Measurements from ENCODE around the gene ALOX12B.
"Not testable (repeated sequence)": the region's sequence is repeated elsewhere in the genome, so short reads cannot be mapped to it uniquely, and the experiment has no call there.

The ALOX12B gene

DNA sequence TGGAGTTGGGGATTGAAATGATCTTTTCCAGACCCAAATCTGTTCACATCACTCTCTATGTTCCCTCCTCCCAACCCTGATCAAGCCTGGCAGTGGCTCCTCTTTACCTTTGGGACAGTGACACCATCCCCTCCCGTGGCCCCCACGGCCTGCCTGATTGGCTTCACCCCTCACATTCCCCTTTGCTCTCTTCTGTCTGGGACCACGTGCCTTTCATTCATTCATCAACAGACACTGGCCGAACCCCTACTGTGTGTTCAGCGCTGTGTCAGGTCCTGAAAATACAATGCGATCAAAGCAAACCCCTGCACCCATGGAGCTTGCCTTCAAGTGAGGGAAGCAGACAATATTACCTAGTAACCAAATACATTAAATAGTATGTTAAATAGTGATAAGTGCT lies 2.2 kb upstream of the ALOX12B start:
- DNase-seq (ENCODE audit: low read depth in 4 of 4, low spot score in 1 of 4) = no peak

DNA sequence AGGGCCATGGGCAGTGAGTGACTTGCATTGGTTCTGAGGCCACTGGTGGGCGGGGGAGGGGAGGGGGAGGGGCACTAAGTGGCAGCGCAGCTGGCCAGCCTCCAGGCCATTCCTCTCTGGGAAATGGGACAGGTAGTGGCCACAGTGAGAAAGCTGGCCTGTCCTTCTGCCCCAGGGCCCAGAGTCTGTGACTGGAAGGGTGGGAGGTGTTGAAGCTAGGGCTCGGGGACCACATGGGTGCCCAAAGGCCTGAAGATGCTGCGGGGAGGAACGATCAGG lies 375 bp upstream of the ALOX12B start:
- no peak for DNase-seq (ENCODE audit: low read depth in 4 of 4, low spot score in 1 of 4)

DNA sequence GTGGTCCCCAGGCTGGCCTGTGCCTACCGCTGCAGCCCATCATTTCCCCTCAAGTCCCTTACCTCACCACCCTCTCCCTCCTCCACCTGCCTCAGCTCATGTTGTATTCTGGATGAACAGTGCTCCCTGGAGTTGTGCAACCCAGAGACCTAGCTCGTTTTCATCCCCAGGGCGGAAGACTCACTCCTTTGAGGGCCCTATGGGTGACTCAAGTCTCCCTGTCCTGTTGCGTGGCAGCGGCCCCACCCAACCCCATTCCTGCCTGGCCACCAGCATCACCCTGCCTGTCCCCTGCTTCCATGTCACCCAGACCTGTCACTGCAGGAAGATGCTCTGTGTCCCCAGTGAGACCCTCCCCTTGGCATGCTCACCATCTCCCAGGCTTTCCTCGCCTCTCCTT lies 3.3 kb downstream of the ALOX12B start:
- no peak for DNase-seq (ENCODE audit: low read depth in 4 of 4, low spot score in 1 of 4)

DNA sequence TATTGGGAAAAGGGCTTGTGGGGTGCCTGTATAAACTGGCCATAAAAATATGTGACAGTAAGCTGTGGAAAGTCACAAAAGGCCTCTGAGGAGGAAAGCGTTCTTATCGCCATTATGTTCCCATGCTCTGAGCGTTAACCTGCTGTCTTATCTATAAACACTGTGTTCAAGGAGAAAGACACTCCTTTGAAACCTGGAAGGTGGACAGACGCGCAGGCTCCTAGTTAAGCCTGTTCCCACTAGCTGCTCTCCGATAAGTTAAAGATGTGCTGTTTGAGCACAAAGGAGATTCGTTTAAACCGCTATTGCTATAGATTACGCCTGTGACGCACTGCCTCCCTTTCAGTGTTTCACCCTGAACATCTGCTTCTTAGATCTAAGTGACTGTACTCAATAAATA lies 5.2 kb downstream of the ALOX12B start:
- DNase-seq (ENCODE audit: low read depth in 4 of 4, low spot score in 1 of 4) = no peak

DNA sequence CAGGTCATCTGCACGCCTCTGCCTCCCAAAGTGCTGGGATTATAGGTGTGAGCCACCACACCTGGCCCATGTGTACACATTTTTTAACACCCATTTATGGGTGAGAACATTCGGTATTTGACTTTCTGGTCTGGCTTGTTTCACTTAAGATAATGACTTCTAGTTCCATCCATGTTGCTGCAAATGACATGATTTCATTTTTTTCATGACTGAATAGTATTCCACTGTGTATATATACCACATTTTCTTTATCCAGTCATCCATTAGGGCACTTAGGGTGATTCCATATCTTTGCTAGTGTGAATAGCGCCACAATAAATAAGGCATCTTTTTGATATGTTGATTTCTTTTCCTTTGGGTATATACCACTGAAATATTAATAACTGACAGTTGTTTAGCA lies 5.6 kb downstream of the ALOX12B start:
- no peak for DNase-seq (ENCODE audit: low read depth in 4 of 4, low spot score in 1 of 4)

DNA sequence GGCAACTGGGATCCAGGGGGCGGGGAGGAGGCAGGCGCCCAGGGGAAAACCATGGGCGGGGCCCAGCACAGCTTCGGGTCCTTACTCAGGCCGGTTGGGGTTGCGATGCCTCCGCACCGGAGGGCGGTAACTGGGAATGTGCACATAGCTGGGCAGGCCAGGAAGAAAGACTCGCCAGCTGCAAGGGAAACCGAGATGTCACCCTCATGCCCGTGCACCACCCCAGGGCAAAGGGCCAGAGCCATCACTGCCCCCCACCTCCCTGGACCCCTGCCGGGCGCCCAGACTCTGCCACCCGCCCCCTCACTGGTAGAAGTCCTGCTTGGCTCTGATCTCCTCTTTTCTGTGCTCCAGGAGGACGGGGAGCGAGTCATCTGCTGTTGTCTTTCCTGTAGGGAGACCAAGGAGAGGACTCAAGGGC lies 6.7 kb downstream of the ALOX12B start:
- DNase-seq (ENCODE audit: low read depth in 4 of 4, low spot score in 1 of 4) = no peak

DNA sequence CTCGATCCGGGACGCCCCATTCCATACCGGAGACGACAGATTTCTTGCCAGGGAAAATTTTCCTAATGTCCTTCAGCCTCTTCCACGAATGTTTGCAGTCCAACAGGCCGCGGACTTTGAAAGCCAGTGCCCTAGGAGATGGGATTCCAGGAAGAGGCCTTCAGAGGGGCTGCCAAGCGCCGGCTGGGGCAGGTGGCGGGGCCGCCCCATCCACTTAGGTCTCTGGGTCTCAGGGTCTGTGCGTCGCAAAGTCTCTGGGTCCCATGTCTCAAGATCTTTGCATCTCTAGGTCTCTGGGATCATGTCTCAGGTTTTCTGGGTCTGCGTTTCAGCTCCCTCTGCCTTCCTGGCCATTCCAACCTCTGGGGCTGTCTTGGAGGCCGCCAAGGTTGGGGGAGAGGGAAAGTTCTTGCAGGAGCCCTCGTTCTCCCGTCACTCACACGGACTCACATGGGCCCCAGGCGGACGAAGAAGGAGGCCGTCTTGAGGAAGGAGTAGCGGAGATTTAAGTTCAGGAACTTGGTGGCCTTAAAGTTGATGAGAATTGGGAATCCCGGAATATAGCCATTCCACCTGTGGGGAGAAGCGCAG lies 7.2 kb downstream of the ALOX12B start:
- DNase-seq (ENCODE audit: low read depth in 4 of 4, low spot score in 1 of 4) = no peak

DNA sequence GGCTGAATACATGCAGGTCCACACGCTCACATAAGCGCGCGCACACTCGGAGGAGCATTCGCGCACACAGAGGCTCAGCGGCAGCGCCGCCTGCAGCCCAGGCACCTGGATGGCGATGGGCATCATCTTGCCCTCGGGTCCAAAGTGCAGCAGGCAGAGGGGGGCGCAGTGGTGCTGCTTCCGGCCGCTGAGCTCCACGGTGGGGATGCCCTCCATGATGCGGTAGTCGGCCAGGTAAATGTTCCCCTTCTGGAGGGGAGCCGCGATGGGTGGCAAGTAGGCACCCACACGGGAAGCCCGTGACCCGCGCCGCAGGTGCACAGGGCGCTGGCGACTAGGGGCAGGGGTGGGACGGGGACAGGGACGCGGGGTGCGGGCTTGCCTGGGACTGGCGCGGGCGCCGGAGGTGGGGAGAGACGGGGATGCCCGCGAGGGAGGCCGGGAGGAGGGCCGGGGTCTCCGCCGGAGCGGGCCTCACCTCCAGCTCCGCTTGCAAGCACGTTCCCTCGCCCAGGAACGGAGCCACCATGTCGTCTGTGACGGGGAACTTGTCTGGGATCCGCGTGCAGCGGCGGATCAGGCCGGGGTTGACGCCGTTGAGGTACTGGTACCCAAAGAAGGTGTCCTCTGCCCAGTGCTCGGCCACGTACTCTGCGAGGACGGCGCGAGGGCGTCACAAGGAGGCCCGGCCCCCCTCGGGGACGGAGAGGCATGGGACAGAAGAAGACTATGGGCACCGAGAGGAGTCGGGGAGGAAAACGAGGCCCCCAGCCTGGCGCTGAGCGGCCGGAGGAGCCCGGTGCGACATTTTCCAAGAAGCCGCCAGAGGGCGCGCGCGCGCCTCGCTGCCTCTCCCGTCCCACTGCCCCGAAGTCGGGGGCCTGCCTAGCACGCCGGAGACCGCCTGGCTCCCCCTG lies 8.0 kb downstream of the ALOX12B start:
- peak; percentile 54 to 77 (median 70) for DNase-seq (ENCODE audit: low read depth in 4 of 4, low spot score in 1 of 4)

DNA sequence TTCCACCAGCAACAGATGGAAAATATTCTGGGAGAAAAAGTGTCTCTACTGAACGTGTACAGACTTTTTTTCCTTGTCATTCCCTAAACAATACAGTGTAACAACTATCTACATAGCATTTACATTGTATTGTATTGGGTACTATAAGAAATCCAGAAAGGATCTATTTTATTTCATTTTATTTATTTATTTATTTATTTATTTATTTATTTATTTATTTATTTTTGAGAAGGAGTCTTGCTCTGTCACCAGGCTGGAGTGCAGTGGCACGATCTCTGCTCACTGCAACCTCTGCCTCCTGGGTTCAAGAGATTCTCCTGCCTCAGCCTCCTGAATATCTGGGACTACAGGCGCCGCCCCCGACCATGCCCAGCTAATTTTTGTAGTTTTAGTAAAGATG lies 9.6 kb downstream of the ALOX12B start:
- DNase-seq (ENCODE audit: low read depth in 4 of 4, low spot score in 1 of 4) = not testable (repeated sequence)

DNA sequence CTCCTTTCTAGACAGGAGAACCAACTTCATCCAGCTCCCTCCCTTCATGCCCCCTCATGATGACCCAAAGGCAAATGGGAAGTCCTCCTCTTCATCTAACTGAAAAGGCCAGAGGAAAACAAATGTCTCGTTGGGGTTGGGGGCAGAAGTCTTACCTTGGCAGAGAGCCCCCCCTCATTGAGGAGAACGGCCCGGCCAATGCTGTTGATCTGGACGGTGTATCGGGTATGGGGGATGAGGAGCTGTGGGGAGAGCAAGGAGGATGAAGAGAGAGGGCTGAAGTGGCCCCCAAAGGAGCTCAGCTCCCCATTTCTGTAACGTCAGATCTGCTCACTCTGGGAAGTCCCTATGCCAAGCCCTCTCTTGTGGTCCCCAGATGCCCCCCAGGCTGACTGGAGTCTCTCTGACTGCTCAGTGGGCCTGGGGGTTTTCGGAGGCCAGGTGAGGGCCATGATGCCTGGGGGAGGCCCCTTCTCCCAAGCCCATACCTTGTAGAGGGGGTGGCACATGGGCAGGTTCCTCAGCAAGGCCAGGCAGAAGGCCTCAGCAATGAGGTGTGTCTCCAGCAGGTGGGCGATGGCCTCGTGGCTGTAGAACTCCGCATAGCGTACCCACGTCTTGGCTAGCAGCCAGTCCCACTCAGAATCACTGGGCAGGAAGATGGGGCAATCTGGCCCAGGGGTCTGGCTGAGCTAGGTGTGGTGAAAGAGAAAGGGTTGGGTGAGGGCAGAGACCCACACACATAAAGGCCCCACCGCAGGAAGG lies 10.8 kb downstream of the ALOX12B start:
- DNase-seq (ENCODE audit: low read depth in 4 of 4, low spot score in 1 of 4) = no peak

DNA sequence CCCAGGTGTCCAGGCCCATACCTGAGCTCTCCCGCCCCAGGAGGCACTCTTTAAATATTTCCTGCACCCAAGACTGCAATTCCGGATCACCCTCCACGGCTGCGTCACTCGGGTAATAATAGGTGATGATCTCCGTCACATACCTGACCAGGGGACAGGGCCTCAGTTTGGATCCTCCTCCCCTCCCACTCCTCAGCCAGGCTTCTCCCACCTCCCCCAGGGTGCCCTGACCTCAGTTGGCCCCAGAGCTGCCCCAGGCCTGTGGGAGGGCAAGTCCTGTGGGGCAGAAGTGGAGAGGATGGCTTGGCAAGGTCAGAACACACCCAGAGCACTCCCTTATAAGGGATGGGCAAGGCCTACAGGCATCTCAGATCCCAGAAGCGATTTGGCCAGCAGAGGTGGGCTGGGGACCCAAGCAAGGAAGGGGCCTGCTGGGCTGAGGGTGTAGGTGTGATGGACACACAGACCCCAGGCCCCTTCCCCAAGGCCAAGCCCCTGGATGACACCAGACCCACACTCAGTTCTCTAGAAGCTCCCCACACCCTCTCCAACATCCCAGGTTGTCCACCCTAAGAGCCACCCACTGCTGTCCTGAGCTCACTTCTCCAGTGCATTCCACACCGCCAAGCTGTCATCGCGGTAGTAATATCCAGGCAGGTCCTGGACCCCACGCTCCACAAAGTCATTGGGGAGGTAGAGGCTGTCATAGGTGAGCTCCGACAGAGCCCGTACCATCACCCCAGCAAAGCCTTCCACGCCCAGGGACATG lies 11.8 kb downstream of the ALOX12B start:
- DNase-seq (ENCODE audit: low read depth in 4 of 4, low spot score in 1 of 4) = no peak

DNA sequence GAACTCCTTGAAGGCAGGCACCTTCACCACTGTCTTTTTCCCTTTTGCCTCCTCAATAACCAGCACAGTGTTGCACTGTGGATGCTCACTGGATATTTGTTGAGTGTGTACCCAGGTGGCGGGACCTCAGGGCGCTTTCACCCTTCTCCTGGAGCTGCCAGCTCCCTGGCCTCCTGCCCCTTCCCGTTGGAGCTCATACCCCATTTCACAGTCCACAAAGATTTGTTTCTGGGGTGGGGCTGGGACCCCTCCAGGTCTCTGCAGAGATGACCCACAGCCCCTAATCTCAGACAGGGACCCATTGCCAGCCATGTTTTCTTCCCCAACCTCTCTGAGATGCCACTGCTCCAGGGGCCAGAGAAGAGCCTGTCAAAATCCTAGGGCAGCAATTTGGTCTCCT lies 12.4 kb downstream of the ALOX12B start:
- no peak for DNase-seq (ENCODE audit: low read depth in 4 of 4, low spot score in 1 of 4)

DNA sequence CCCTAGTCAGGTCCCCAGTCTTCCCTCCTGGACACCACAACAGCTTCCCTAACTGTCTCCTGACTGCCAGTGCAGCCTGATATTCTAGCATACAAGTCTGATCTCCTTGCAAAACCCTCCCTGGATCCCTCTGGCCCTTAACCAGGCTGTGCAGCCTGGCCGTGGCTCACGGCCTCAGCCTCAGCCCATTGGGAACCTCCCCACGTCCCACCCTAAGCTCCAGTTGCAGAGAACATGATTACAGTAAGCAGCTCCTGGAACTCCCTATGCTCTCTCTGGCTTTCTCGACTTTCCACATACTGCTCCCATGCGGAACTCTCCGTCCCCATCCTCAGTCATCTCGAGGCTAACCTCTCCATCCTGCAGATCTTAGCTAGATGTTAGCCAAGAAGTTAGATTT lies 13.0 kb downstream of the ALOX12B start:
- no peak for DNase-seq (ENCODE audit: low read depth in 4 of 4, low spot score in 1 of 4)

DNA sequence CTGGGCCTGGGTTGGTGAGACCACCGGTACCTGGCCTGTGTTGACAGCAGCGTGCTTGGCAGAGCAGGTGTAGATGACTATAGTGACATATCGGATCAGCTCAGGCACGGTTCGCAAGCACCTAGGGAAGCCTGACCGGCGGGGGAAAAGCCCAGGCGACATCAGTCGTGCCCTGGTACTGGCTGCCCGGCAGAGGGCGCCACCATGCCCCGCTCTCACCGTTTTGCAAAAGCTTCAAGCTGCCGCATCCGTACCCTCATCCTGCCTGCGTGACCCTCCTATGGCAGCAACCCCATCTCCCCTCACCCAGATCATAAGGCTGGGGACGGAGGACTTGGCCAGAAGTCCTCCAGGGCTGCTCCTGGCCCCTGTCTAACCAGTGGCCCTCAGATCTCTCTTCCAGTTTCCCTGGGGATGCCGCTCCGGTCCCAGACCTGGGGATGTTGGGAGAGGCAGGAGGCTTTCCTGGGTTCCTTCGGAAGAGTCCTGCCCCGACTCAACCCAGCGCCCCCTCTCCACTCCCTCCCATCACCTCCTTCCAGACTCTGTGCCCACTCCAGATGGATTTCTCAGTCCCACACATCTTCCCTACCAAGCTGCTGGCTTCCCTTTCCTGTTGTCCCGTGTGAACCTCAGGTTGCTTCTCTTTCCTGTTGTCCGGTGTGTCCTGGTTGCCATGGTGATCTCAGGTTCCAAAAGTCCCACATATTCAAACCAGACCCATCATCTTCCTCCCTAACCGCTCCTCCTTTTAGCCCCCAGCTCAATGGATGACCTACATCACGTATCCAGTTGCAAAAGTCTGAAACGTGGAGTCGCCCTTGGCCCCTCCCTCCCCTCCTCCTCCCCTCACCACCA lies 13.7 kb downstream of the ALOX12B start:
- peak; percentile 76 to 84 (median 78) for DNase-seq (ENCODE audit: low read depth in 4 of 4, low spot score in 1 of 4)

DNA sequence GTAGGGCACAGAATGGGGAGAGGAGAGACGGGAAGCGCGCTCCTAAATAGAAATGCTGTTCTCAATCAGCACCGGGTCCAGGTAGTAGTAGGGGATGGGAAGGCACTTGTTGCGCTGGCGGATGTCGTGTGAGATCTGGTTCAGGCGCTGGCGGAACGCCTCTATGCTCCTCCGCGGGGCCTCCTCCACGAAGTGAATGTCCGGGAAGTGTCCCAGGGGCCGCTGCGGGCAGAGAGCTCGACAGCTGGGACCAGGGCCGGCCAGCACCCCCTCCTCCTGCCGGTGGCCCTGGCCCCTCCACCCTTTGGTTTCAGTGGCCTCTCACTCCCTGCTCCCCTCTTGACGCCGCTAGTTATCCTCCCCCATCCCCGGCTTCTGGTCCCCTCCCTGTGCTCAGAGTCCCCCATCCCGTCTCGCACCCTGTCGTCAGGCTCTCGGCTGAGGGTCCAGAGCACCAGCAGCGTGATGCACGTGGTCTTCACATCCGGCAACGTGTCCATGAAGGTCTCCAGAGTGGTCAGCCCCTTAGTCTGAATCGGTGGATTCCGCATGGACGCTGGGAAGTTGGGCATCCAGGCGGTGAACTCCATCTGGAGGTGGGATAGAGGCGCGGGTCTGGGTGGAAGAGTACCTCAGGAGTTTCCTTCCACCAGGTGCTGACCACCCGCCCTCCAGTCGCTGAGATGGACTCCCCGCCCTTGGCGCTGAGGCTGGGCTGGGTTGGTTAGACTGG lies 14.6 kb downstream of the ALOX12B start:
- DNase-seq (ENCODE audit: low read depth in 4 of 4, low spot score in 1 of 4) = no peak

DNA sequence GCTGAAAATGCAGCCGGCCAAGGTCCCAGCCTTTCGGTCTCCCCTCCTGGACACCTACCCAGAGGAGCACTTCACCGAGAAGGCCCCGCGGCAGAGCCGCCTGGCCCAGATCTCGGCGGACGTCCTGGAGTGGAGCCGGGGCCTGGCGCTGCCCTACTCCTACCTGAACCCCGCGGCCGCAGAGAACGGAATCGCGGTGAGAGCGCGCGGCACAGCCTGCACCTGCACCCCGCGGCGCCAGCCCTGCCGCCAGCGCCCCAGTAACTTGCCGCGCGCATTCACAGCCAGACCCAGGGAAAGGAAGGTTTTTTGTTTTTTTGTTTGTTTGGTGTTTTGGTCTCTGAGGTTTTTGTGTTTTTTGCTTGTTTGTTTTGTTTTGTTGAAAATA lies 15.2 kb downstream of the ALOX12B start:
- no peak for DNase-seq (ENCODE audit: low read depth in 4 of 4, low spot score in 1 of 4)

DNA sequence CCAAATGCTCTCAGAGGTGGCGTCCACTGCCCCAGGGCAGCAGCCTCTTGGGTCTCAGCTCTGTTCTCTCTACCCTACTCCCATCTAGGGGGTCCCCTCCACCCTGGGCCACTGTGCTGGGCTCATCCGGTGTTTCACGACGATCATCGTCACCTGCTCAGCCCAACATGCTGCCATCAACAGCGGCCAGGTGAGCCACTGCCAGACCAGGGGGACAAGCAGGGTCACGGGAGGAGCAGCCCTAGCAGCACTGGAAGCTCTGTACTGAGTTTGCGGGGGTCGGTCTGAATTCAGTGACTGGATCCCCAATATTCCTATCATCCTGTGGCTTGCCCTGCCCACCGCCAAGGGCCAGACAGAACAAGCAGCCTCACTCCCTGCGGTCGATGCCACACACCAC lies 16.0 kb downstream of the ALOX12B start:
- no peak for DNase-seq (ENCODE audit: low read depth in 4 of 4, low spot score in 1 of 4)

DNA sequence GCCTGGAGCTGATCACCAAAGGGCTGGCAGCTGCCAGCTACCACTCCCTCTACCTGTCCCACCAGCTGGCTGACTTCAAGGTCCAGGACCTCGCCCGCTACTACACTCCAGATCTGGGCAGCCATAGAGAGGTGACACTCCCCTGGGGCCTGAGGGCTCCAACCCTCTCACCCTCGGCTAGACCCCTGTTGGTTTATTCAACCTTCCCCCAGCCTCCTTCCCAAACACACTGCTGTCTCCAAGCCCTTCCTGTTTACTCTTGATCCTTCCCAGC lies 18.0 kb downstream of the ALOX12B start:
- DNase-seq (ENCODE audit: low read depth in 4 of 4, low spot score in 1 of 4) = no peak

DNA sequence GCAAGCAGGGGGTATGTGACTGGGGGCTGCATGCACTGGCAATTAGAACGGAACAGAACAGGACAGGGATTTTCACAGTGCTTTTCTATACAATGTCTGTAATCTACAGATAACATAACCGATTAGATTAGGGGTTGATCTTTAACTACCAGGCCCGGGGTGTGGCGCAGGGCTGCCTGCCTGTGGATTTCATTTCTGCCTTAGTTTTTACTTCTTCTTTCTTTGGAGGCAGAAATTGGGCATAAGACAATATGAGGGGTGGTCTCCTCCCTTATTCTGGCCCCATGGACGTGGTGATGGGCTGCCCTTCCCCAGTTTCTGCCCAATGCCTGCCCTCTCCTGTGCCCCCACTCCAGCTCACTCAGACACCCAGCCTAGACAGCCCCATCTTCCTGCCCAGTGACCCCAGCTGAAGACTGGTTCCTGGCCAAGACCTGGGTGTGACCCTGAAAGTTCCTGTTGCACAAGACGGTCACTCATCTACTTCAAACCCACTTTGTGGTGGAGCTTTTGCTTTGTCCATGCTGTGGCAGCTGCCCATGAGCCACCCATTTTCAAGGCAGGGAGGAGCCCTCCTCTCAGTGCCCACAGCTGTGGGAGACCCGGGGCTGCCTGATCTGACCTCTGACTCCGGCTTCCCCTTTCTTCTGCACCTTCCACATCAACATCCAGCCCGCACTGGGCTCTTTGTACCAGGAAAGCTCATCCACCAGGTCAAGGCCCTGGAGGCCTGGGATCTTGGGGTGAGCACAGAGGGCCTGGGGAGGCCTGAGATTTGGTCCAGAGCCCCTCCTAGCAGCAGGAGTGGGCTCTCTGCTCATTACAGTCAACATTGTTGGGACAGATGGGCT lies 18.6 kb downstream of the ALOX12B start:
- DNase-seq (ENCODE audit: low read depth in 4 of 4, low spot score in 1 of 4) = no peak

Measured in stimulated activated CD4-positive, alpha-beta T cell treated with anti-CD3 and anti-CD28 coated beads, Interleukin-1b, Interleukin-23, amount 100 ng/mL, for 24 hours (primary cell).